Kidney epithelial cell (primary cell): ENCODE results near the gene ZBTB4. TPM values are rescaled to one million over a fixed set of nuclear protein-coding genes. Genes with fewer than 3 reads are reported as not detected.

Source experiments
- DNase-seq: peaks from one replicate; pipeline ENCODE4 v3.0.0-alpha.2; 2010; ENCODE audit warnings: low read depth
- H3K27me3 ChIP-seq: 2 replicates; pipeline ENCODE4 v1.6.0; 2011; ENCODE audit warnings: low read length; ENCODE audit not compliant: control insufficient read depth, insufficient read depth
- H3K36me3 ChIP-seq: 2 replicates; pipeline ENCODE4 v1.5.1; 2011; ENCODE audit warnings: low read length; ENCODE audit not compliant: control insufficient read depth, insufficient read depth
- H3K4me3 ChIP-seq: 2 replicates; pipeline ENCODE4 v1.5.1; 2011; ENCODE audit warnings: low read depth, mild to moderate bottlenecking, control low read depth, low read length
- total RNA-seq: library from RNA; depleted of rRNA; stranded (reverse); fragments of >200 nt; gene quantifications from 2 replicates; pipeline ENCODE4 v1.2.3, GENCODE V29; 2015
- TF ChIP-seq, protein P1 (sequence below): IDR thresholded peaks from 2 replicates; pipeline ENCODE4 v1.5.1; 2011; ENCODE audit warnings: mild to moderate bottlenecking, moderate library complexity, low read length, control low read depth, inconsistent platforms; ENCODE audit not compliant: insufficient read depth, poor library complexity, severe bottlenecking

ZBTB4 gene
- total RNA-seq, 1 donor from 2014 or later, result 26.3 TPM

DNA sequence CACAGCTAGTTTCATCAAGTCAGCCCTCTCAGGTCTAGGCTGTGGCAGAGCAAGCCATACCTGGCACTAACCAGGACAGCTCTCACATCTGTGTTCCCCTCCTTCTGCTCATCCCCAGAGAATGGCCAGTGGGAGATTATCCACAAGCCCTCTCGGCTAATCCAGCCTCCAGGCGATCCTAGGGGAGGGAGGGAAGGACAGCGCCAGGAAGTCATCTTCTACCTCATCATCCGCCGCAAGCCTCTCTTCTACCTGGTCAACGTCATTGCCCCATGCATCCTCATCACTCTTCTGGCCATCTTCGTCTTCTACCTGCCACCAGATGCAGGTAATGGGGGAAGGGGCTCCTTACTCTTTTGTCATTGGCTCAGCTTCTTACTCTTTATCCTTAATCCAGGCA, 31.0 kb downstream of the ZBTB4 start:
- no peaks in the 10 kb centered on the region for H3K27me3 ChIP-seq
- DNase-seq, result no peak
- H3K36me3 ChIP-seq, result peaks cover 1% of the 10 kb centered on the region
- no peak overlapping the region for H3K4me3 ChIP-seq
- TF ChIP-seq, protein P1, sequence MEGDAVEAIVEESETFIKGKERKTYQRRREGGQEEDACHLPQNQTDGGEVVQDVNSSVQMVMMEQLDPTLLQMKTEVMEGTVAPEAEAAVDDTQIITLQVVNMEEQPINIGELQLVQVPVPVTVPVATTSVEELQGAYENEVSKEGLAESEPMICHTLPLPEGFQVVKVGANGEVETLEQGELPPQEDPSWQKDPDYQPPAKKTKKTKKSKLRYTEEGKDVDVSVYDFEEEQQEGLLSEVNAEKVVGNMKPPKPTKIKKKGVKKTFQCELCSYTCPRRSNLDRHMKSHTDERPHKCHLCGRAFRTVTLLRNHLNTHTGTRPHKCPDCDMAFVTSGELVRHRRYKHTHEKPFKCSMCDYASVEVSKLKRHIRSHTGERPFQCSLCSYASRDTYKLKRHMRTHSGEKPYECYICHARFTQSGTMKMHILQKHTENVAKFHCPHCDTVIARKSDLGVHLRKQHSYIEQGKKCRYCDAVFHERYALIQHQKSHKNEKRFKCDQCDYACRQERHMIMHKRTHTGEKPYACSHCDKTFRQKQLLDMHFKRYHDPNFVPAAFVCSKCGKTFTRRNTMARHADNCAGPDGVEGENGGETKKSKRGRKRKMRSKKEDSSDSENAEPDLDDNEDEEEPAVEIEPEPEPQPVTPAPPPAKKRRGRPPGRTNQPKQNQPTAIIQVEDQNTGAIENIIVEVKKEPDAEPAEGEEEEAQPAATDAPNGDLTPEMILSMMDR, result no peak

DNA sequence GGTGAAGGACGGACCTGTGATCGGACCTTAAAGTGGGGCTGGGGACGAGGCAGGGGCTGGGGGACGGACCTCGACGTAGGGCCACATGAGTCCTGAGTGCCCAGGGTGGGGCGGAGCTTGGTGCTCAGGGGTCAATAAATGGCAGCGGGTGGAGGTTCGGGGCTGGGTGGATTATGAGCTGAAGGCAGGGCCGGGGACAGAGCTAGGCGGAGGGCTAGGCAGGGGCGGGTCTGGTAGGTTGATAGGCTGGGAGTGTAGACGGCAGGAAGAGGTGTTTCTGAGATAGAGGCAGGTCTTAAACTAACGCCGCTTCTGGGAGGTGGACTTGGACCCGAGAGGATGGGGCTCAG, 33.8 kb downstream of the ZBTB4 start:
- no peak for DNase-seq

DNA sequence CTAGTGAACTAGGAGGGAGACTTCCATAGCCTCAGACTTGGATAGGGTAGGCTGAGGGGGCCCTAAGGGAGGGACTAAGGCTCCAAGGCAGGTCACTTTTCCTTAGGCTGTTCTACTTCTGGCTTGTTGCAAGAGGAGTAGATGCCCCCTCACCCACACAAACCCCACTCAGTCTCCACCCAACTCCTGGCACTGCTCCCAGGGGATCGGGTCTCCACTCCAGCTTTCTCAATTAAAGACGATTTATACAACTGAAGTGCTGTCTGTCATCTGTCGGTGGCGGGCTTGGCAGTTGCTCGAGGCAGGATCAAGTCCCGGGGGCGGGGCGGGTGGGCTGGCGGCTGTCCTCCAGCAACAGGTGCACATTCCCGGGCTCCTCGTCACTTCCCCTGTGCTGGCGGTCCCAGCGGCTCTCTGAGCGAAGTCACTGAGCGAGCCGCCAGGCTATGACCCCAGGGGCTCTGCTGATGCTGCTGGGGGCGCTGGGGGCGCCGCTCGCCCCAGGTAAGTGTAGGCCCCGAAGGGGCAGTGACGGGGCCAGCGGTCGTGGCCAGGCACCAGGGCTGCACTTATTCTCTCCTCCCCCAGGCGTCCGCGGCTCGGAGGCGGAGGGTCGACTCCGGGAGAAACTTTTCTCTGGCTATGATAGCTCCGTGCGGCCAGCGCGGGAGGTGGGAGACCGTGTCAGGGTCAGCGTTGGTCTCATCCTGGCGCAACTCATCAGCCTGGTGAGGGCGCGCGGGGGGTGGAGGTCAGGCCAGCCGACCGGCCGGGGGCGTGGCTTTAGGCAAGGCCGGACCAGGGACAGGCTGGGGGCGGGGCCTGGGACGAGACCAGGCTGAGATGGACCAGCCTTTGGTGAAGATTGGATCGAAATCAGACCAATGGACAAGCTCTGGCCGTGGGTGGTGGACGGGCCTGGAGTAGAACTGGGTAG, 34.5 kb downstream of the ZBTB4 start, which contains the start of gene CHRNB1:
Gene CHRNB1, plus strand, starts transcription at position 380 of the 937 bp plus-strand sequence. Its CDS starts 67 bp downstream, at position 447.
- no peak for DNase-seq

More for the DNA sequence above, 33.8 kb downstream of the ZBTB4 start:
- Histone ChIP-seq H3K36me3 (no peaks in the 10 kb centered on the region), H3K4me3 (peak overlapping the region; percentile 48), H3K27me3 (no peaks in the 10 kb centered on the region)
- TF ChIP-seq, protein P1, result no peak

DNA sequence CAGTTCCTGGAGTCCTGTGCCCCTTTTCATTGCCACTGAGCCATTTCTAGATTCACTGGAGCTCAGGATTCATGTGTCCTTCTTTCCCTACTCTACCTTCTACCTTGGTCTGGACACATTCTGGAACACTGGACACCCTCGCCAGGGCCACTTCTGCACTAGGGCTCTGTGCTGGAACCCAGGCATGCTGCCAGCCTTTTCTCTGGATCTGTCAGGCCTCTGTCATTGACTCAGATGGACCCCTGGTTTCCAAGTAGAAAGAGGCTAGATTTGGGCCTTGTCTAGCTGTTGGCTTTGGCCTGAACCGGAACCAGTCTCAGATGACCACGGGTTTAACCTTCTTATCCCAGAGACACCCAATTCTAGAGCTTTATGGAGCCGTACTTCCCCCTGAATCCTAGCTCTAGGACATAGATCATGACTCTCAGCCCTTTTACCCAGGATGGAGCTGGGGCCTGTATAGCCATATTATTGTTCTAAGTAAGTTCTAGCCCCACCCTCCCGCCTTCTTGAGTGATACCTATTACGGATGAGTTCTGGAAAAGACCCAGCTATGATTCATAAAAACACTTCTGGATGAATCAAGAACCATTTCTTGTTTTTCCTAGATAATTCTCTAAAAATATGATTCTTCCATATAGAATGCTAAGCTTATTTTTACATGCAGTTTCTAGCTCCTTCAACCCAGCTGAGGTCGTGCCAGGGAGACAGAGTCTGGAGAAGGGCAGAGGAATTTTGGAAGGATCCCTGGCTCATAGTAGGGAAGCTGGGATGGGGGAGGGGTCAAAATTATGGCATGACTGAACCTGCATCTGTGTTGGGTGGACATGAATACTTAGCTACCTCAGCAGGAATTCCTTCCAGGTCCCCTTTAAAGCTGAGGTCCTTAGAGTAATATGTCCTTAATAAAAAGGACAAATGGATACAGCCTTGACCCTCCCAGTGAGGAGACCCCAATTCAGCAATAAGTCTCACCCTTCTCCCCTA, 35.6 kb downstream of the ZBTB4 start:
- no peak for DNase-seq
- no peak overlapping the region for H3K4me3 ChIP-seq
- TF ChIP-seq, protein P1, result no peak
- no peaks in the 10 kb centered on the region for H3K27me3 ChIP-seq
- no peaks in the 10 kb centered on the region for H3K36me3 ChIP-seq

More for the DNA sequence above, 34.5 kb downstream of the ZBTB4 start, which contains the start of gene CHRNB1:
- TF ChIP-seq, protein P1, result no peak
- no peaks in the 10 kb centered on the region for H3K36me3 ChIP-seq
- no peaks in the 10 kb centered on the region for H3K27me3 ChIP-seq
- peak within 1 kb of the TSS; percentile 48 for H3K4me3 ChIP-seq

DNA sequence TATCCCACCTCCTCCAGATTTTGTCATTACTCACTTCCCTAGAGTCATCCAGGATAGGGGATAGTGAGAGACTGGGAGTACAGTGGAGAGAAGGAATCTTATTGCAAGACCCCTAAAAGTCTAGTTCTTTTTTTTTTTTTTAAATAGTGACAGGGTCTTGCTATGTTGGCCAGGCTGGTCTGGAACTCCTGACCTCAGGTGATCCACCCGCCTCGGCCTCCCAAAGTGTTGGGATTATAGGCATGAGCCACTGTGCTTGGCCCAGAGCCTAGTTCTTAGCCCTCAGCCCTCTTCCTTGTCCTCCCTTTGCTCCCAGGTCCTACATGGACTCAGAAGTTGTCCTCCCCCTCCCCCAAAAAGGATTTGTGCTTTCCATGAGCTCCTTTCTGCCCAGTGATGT, 37.3 kb downstream of the ZBTB4 start:
- Histone ChIP-seq H3K4me3 (no peak overlapping the region), H3K27me3 (peaks cover 2% of the 10 kb centered on the region), H3K36me3 (no peaks in the 10 kb centered on the region)
- DNase-seq, result no peak
- TF ChIP-seq, protein P1, result no peak
